GM21737 (cell line): Measurements from ENCODE around the gene CNTNAP2.

Experiments used
- ATAC-seq: cut with Tn5 transposase; IDR thresholded peaks from one replicate; pipeline ENCODE4 v1.9.1; 2021; ENCODE audit warnings: mild to moderate bottlenecking, moderate library complexity; ENCODE audit not compliant: unreplicated experiment

CNTNAP2 gene

DNA sequence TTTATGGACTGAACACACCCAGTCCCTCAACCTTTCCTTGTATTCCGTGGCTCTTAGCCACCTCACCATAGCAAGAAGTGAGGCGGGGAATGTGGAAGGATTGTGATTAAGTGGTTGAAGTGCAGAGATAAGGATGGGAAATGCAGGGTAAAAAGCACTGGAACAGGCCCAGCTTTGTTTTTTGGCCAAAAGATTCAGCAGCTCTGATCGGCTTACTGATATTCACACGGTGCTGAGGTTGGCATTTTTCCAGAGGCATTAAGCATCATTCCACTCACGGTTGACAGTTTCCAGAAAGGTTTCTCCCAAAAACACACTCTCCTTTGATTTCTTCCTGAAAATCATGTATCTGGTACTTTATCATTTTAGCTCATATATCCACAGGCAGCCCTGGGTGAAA lies 544.2 kb downstream of the CNTNAP2 start:
- ATAC-seq, result no peak

DNA sequence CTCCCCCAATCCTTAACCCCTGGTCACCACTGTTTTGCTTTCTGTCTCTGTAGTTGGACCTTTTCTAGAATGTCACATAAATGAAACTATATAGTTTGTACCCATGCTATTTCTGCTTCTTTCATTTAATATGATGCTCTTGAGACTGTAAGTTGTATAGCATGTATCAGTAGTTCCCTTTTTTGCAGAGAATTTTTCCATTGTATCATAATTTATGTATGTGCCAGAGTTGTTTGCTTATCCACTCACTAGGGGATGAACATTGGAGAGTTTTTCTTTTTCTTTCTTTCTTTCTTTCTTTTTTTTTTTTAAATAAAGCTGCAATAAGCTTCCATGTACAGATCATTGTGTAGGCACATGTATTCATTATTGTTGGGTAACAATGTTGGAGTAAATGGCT lies 544.8 kb downstream of the CNTNAP2 start:
- ATAC-seq, result no peak

DNA sequence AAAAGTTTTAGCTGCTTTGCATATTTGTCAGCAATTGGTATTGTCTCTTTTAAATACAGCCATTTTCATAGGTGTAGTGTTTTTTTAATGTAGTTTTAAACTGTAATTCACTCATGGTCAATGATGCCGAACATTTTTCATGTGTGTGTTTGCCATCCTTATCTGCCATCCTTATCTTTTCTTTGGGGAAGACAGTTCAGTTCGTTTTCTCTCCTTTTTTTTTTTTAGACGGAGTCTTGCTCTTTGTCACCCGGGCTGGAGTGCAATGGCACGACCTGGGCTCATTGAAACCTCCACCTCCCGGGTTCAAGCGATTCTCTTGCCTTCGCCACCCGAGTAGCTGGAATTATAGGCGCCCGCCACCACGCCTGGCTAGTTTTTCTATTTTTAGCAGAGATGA lies 545.3 kb downstream of the CNTNAP2 start:
- ATAC-seq, result no peak

- ATAC-seq, result no peak
Measured at GRCh38 chr7:146665023-146665422, 548.4 kb downstream of the CNTNAP2 start.

- no peak for ATAC-seq
Measured at GRCh38 chr7:146670532-146670931, 553.9 kb downstream of the CNTNAP2 start.

GRCh38 chr7:146681487-146681886 lies 564.9 kb downstream of the CNTNAP2 start:
- no peak for ATAC-seq

DNA sequence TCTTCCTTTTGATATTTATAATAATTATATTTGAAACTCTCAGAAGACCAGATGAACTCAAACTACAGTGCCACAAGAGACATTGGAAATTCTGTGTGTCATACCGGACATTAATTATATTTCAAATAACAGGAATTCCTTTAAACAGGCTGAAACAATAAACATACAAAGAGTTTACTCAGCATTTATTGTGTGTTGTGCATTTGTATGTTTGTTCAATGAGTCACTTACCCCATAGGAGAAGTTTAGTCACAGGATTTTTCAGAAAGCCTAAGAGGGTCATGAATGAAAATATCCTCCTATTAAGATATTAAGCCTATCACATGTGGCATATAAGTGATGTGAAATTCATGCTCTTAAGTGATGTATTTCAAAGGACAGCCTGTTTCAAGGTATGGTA lies 566.8 kb downstream of the CNTNAP2 start:
- no peak for ATAC-seq

DNA sequence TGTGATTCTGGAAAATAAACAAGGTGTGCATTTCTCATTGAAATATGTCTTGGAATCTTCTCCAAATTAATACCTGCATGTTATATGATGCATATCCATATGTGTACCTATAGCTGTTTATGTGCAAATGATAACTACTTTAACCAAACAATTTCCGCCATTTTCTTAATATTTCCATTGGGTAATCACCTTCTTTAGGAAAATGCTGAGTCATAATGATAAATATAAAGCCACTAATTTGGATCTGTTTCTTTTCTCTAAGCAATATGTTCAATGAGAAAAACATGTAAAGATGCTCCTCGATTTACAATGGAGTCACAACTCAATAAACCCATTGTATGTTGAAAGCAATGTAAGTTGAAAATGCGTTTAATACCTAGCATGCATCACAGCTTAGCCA lies 574.4 kb downstream of the CNTNAP2 start:
- no peak for ATAC-seq

- ATAC-seq, result no peak
Measured at GRCh38 chr7:146698995-146699610, 582.5 kb downstream of the CNTNAP2 start.

DNA sequence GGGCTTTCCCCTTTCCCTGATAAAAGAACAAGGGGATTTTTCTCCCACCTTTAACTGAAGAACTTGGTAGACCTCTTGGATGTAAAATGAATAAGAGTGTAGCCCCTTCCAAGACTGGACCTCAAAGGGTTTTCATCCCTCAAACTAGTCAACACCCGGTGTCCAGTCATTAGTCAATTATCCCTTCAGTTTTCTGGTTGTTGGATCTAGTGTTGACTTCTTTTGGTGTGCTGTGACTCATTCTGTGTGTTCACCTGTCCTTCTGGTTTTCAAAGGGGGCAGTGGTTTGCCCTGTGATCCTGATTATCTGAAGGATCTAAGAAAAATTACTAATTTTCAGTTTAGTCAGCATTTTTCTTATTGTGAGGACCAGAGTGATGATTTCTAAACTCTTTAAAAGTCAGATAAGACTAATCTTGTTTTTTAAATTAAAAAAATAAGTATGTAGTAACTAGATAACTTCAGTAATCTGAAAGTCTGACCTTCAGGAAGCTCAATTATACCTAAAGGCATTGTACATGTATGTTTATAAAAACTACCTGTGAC lies 583.5 kb downstream of the CNTNAP2 start:
- no peak for ATAC-seq

GRCh38 chr7:146701166-146701565 lies 584.6 kb downstream of the CNTNAP2 start:
- ATAC-seq, result no peak

DNA sequence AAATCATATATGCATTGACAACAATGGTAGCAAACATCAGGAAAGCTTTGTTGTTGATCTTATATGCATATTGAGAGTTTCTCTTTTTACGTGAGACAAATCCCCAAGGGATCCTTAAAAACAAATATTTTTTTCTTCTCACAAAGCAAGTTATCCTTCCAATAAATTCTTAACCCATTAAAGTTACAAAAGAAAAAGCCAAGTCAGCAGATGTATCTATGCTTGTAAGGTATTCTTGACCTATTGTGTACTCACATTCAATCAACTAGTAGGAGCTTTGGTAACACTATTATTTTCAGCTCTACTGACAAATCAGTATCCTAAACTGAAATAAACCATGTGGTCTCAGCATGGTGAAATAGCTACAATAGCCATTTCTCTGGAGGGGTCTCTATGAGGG lies 586.3 kb downstream of the CNTNAP2 start:
- ATAC-seq, result no peak

GRCh38 chr7:146709451-146710027 lies 592.9 kb downstream of the CNTNAP2 start:
- no peak for ATAC-seq

GRCh38 chr7:146713205-146713604 lies 596.6 kb downstream of the CNTNAP2 start:
- ATAC-seq, result no peak

DNA sequence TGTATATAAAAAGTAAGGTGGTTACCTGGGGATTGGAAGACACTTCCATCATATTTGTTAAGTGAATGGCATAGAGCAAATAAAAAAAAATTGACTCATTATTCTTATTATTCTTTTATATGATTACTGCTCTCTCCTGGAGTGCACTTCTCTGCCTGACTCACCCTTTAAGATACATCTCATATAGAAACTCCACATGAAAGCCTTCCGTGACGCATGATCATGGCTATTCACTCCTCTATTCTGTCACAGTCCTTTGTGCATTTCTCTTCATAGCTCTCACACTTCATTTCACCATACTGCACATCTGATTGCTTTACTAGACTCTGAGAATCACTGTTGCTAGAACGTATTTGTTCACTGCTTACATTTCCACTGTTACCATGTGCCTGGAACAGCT lies 597.3 kb downstream of the CNTNAP2 start:
- no peak for ATAC-seq

GRCh38 chr7:146720195-146720594 lies 603.6 kb downstream of the CNTNAP2 start:
- ATAC-seq, result no peak

DNA sequence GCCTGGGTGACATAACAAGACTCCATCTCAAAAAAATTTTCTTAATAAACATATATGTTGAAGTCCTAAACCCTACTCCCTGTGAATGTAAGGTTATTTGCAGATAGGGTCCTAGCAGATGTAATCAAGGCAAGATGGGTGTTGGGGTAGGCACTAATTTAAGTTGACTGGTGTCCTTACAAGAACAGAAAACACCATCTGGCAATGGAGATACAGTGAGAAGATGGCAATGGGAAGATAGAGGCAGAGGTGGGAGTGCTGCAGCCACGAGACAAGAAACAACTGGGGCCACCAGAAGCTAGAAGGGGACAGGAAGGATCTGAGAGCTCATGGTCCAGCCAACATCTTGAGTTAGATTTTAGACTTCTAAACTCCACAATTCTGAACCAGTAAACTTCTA lies 606.4 kb downstream of the CNTNAP2 start:
- no peak for ATAC-seq

DNA sequence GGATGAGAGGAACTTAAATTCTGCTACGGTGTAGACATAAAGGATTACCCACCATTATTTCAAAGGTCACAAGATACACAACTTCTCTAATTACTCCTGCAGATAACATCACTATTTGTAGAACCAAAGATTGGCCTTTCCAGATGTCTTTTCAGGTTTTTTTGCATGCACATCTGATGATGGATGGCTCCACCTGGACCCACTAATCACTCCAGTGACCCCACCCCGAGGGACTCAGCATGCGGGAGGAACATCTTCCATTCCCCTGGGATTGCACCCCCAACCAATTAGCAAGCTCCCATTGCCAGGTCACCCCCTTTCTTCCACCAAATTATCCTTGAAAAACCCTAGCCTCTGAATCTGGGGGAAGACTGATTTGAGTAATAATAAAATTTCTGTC lies 608.9 kb downstream of the CNTNAP2 start:
- ATAC-seq, result no peak

DNA sequence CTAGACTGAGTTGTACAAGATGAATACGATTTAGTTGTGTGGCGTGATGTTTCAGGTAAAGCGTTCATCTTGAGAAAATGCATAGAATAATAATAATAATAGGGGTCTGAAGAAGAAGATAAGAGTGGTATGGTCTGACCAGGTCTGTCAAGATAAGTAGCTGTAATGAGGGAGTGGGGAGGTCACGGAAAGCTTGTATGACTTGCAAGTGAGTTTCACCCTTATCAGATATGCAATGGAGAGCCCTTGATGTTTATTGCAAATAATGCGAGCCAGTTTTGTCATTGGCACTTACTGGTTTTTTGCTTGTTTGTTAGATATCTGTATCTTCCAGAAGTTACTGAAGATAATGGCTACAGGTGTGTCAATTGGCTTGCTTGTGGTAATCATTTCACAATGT lies 611.5 kb downstream of the CNTNAP2 start:
- no peak for ATAC-seq

GRCh38 chr7:146728611-146729010 lies 612.0 kb downstream of the CNTNAP2 start:
- no peak for ATAC-seq

- ATAC-seq, result no peak
Measured at GRCh38 chr7:146731185-146731584, 614.6 kb downstream of the CNTNAP2 start.

GRCh38 chr7:146735992-146736391 lies 619.4 kb downstream of the CNTNAP2 start:
- ATAC-seq, result no peak
